Motor neuron (in vitro differentiated cells): Measurements from ENCODE around the gene GPR65. TPM values are rescaled to one million over a fixed set of nuclear protein-coding genes. Genes with fewer than 3 reads are reported as not detected.

Experiments used
- ATAC-seq, 8 experiments: fragments of 200-7000 bp; cut with Tn5 transposase; replicated peaks in 6 of 8; 2 replicates each; pipeline ENCODE4 v1.8.0; 2021; ENCODE audit warnings: mild to moderate bottlenecking in 8 of 8, moderate library complexity in 8 of 8
- H3K27ac ChIP-seq, 2 donors: fragments of 250-450 bp; sonication (Bioruptor Pico); 2 replicates each; pipeline ENCODE4 v1.9.0; 2021; ENCODE audit warnings: antibody characterized with exemption in 2 of 2, mild to moderate bottlenecking in 2 of 2, moderate library complexity in 1 of 2
- H3K4me1 ChIP-seq, 2 donors: fragments of 250-450 bp; sonication (Bioruptor Pico); replicated peaks in 1 of 2; 2 replicates each; pipeline ENCODE4 v1.6.1; 2021; ENCODE audit warnings: antibody characterized with exemption in 2 of 2, mild to moderate bottlenecking in 2 of 2, moderate library complexity in 1 of 2
- H3K4me3 ChIP-seq, 5 donors: fragments of 250-450 bp; sonication (Bioruptor Pico); 2 replicates each; pipeline ENCODE4 v1.9.0; 2021; ENCODE audit warnings: antibody characterized with exemption in 5 of 5, mild to moderate bottlenecking in 5 of 5, moderate library complexity in 4 of 5
- WGBS, 10 experiments: fragments of 450-650 bp; shearing (Covaris generic); methylation state at CpG; one replicate each; pipeline ENCODE4 v1.0.0; 2022; 5-methylcytosine and 5-hydroxymethylcytosine counted together
- in situ Hi-C, 9 experiments: fragments of 400-800 bp; cut with MboI; loops; one replicate each; pipeline ENCODE4 v1.15.0; 2021; ENCODE audit warnings: low sequenced_read_pairs in 9 of 9, low pct_unique_long_range_greater_than_20kb in 2 of 9; ENCODE audit not compliant: unreplicated experiment in 9 of 9
- total RNA-seq, 8 experiments: library from RNA; unstranded; fragments of 300-600 nt; gene quantifications; 2 replicates each; pipeline versions ENCODE4 v1.2.3 to v1.2.4, GENCODE V29; 2022

Gene GPR65, protein sequence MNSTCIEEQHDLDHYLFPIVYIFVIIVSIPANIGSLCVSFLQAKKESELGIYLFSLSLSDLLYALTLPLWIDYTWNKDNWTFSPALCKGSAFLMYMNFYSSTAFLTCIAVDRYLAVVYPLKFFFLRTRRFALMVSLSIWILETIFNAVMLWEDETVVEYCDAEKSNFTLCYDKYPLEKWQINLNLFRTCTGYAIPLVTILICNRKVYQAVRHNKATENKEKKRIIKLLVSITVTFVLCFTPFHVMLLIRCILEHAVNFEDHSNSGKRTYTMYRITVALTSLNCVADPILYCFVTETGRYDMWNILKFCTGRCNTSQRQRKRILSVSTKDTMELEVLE
- total RNA-seq, result under 1 TPM in 4 of 8 experiments, not detected in 4; 0.09 to 0.46 (median 0.19) TPM

DNA sequence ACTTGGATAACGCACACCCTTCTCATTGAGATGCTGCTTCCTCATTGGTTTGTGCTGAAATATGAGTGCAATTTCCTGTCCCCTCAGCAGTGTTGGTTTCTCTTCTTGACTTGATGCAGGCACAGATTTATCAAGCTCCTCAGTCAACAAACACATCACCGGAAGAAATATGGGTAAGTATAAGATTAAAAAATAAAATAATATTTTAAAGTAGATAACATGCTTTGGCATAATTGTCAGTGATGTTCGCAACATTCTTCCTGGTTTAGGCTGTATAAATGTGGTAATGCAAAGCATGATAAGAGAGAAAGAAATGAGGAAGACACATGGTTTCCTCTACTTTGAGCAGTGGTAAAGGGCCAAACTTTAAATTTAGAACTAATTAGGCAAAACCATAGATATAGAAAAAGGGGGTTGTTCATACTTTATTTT lies at the start of gene GPR65:
Gene GPR65, plus strand, starts transcription at position 86 of the 432 bp plus-strand sequence. CDS start 5,713 bp downstream, outside the sequence.
- WGBS, 10 experiments, result 0 to 100% (median 88%) methylated on average over 1 to 3 of the region's 3 CpGs
- Histone ChIP-seq H3K4me3 (no peak within 1 kb of the TSS), H3K27ac (no peak within 1 kb of the TSS), H3K4me1 (no peaks in the 10 kb centered on the region)
- in situ Hi-C loops, result loop anchor here in 1 of 9 experiments (25.0 kb wide), 2 partner anchors 357 to 557 kb away; partner anchors contain the start of genes PTPN21 and ZC3H14
- peak in 1 of 8 experiments; percentile 22 for ATAC-seq

DNA sequence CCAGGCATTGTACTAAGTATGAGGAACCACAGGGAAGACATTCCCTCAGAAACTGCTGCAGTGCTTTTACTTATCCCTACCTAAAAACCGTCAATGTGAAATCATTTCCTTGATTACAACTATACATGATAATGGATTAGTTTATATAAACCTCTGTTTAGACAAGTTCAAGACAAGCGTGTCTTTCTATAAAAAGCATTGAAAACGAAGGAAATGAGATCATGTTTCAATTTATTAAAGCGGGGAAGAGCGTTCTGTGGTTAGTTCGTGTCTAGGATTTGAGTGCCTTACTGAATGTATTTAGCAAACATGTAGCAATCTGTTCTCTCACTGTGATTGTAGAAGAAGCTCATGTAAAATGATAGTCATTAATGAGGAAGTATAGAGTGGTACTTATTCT lies 49.4 kb upstream of the GPR65 start:
- no peak for ATAC-seq
- no peak overlapping the region for H3K4me3 ChIP-seq
- no peaks in the 10 kb centered on the region for H3K4me1 ChIP-seq
- 34 to 100% (median 80%) methylated on average over 1 to 6 of the region's 6 CpGs for WGBS, 10 experiments
- in situ Hi-C loops, result no loop called here
- H3K27ac ChIP-seq, result no peak overlapping the region

DNA sequence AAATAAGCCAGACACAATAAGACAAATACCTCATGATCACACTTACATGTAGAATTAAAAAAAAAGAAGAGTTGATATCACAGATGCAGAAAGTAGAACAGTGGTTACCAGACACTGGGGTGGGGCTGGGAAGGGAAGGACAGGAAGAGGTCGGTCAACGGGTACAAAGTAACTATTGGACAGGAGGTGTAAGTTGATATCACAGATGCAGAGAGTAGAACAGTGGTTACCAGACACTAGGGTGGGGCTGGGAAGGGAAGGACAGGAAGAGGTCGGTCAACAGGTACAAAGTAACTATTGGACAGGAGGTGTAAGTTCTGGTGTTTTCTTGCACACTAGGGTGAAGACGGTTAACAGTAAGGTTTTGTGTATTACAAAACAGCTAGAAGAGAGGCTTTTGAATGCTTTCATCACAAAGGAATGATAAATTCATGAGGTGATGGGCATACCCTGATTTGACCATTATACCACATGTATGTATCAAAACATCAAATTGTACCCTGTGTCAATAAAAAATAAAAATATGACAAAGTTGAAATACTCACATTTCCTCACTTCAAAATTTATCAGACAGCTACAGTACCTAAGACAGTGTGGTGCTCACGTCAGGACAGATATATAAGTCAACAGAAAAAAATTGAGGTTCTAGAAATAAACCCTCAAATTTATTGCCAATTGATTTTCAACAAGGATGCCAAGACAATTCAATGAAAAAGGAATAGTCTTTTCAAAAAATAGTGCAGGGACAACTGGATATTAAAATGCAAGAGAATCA lies 44.7 kb upstream of the GPR65 start:
- WGBS, 10 experiments, result 74 to 100% (median 89%) methylated on average over 1 to 4 of the region's 5 CpGs; no CpG with 5 or more reads in 1 of the 10 experiments
- in situ Hi-C loops, result no loop called here
- no peak overlapping the region for H3K27ac ChIP-seq
- H3K4me3 ChIP-seq, result no peak overlapping the region
- H3K4me1 ChIP-seq, result no peaks in the 10 kb centered on the region
- no peak for ATAC-seq

DNA sequence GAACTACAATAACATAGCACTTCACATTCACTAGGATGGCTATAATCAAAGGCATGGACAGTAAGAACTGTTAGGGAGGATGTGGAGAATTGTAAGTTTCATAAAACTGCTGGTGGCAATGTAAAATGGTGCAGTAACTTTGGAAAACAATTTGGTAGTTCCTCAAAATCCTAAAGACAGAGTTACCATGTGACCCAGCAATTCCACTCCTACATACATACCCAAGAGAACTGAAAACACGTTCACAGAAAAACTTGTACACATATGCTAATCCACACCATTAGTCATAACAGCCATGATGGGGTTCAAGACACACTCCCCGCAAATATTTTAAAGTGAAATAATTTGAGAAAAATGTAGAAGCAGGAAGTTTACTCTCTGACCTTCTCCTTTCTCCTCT lies 43.7 kb upstream of the GPR65 start:
- WGBS, 10 experiments, result 43 to 100% (median 77%) methylated on average over 1 to 2 of the region's 2 CpGs; no CpG with 5 or more reads in 2 of the 10 experiments
- Histone ChIP-seq H3K4me3 (no peak overlapping the region), H3K4me1 (no peaks in the 10 kb centered on the region), H3K27ac (no peak overlapping the region)
- in situ Hi-C loops, result no loop called here
- ATAC-seq, result no peak

DNA sequence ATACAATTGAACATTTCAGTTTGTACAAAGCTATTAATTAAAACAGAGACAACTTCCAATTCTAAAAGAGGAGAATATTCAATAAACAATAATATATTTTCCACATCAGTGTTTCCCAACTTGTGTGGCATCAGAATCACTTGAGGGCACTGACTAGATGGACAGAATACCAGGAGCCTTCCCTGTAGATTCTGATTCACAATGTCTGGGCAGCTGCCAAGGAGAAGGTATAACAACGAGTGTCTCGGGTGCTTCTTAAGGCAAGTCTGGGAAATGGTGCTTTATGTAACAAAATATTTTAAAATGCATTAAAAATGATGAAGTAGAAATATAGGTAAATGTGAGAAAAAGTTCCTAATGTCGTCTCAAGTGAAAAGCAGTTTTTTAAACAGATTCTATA lies 38.1 kb upstream of the GPR65 start:
- in situ Hi-C loops, result no loop called here
- Histone ChIP-seq H3K4me3 (no peak overlapping the region), H3K27ac (no peak overlapping the region), H3K4me1 (no peaks in the 10 kb centered on the region)
- ATAC-seq, result no peak
- WGBS, 10 experiments, result 43 to 100% (median 88%) methylated on average over 2 to 3 of the region's 3 CpGs

DNA sequence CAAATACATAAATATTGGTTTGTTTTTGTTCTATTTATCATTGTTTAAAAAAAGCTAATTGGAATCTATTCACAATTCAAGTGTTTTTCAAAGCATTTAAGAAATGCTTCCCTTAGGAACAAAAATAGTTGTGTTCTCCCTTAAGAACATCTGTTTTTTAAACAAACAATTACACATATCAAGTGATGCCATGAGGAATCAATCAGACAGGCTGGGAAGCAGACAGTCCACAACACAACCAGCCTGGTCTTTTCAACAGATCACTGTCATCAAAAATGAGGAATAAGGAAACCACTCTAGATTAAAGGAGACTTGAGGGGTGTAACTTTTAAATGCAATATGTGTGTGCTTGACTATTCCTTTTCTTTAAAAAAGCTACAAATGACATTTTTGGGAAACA lies 37.4 kb upstream of the GPR65 start:
- ATAC-seq, result no peak
- in situ Hi-C loops, result no loop called here
- Histone ChIP-seq H3K4me3 (no peak overlapping the region), H3K27ac (no peak overlapping the region), H3K4me1 (no peaks in the 10 kb centered on the region)

DNA sequence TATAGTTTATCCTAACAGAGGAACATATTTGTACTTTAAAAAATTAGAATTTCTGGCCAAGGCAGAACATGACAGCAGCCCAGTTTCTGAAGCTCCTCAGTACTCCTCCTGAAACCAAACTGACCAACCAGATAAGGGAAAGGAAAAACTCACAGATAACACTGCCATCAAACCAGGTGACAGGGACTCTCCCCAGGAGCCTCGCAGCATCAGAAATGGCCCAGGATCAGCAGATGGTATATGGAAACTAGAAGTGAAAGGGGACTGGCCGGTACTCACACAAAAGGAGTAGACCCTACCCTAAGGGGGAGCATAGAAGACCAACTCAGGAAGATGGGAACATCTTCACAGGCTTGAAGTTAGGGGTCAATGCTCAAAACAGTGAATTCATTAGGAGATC lies 33.9 kb upstream of the GPR65 start:
- Histone ChIP-seq H3K27ac (no peak overlapping the region), H3K4me1 (no peaks in the 10 kb centered on the region), H3K4me3 (no peak overlapping the region)
- in situ Hi-C loops, result no loop called here
- 43 to 100% (median 87%) methylated on average over 1 to 2 of the region's 2 CpGs; no CpG with 5 or more reads in 4 of the 10 experiments for WGBS, 10 experiments
- ATAC-seq, result no peak

DNA sequence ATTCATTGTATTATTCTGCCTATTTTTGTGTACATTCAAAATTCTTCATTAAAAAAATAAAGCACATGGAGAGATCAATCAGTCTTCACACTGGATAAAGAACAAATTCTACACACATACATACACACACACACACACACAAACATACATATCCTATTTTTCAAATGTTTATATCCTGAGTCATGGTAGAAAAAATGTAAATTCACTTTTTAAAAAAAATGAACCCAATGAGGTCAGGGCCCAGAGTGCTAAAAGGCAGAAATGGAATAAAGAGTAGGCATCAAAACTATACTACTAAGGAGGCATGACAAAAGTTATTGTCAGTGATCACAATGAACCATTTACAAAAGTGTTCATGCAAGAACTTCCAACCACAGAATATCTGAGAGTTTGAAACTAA lies 29.3 kb upstream of the GPR65 start:
- no peak overlapping the region for H3K4me3 ChIP-seq
- no peak overlapping the region for H3K27ac ChIP-seq
- peak in 1 of 8 experiments; percentile 26 for ATAC-seq
- in situ Hi-C loops, result no loop called here
- no peaks in the 10 kb centered on the region for H3K4me1 ChIP-seq

DNA sequence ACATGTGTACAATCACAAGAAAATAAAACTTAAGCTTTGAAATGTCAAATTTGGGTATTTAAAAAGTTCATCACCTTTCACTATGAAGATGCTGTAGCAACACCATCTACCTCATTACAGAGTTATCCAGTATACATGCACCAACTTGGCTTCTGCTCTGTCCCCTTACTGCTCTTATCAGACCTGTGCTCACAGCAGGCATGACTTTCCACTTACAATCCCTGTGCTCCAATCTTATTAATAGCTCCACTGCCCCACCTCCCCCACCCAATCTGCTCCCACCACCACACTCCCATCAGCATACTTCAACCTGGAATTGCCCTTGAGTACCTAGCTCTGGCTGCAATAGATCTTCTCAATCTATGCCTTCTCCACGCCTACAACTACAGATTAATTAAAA lies 25.2 kb upstream of the GPR65 start:
- WGBS, 10 experiments, result 67% methylated on average over 1 of the region's 1 CpG; no CpG with 5 or more reads in 9 of the 10 experiments

DNA sequence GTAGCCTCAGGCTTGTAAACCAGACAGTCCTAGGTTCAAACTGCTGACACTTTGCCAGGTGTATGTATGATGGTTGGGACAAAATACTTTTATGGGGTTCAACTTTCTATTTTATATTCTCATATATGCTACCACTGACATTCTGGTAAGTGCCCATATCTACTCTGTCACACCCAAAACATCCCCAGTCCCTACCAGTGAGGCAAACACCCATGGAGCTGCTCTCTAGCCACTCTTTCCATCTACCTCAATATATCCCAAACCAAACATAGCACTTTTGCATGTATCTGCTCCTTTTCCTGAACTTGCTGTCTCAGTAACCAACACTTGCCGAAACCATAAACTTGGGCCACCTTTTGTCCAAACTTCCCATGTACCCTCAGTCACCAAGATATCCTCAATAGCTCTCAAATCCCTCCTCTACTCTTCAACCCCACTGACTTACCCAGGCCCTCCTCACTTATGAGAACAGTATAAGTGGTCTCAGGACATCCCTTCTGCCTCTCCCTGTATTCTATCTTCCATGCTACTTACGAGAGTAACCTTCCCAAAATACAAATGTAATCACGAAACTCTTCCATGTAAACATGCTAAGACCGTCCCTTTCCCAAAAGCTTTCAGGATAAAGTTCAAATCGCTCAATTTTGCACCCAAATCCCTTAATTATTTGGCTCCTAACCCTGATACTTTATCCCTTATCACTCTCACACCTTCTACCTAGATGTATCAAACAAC lies 15.5 kb upstream of the GPR65 start:
- no peak overlapping the region for H3K27ac ChIP-seq
- peaks cover 5 to 10% of the 10 kb centered on the region in 2 donors for H3K4me1 ChIP-seq
- WGBS, 10 experiments, result 65 to 100% (median 94%) methylated on average over 2 to 5 of the region's 5 CpGs; no CpG with 5 or more reads in 1 of the 10 experiments
- ATAC-seq, result no peak
- in situ Hi-C loops, result no loop called here
- no peak overlapping the region for H3K4me3 ChIP-seq

More for the DNA sequence above, 25.2 kb upstream of the GPR65 start:
- H3K27ac ChIP-seq, result no peak overlapping the region
- in situ Hi-C loops, result no loop called here
- H3K4me3 ChIP-seq, result no peak overlapping the region
- no peak for ATAC-seq
- no peaks in the 10 kb centered on the region for H3K4me1 ChIP-seq

DNA sequence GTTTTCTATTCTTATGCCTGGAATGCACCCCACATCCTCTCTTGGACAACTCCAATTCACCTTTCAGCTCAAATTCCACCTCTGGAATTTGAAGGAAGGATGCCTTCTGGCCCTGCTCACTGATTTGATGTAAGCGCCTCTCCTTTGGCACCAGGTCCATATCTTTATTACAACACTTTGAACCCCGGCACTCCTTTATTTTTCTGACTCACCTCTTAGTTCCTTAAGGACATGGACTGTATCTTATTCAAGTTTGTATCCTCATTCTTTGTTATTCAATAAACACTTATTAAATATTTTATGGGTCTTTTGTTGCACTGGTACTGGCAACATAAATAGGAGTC lies 15.0 kb upstream of the GPR65 start:
- in situ Hi-C loops, result no loop called here
- ATAC-seq, result no peak
- WGBS, 10 experiments, result 67 to 100% (median 100%) methylated on average over 1 to 2 of the region's 2 CpGs; no CpG with 5 or more reads in 3 of the 10 experiments
- peaks cover 5 to 10% of the 10 kb centered on the region in 2 donors for H3K4me1 ChIP-seq
- no peak overlapping the region for H3K27ac ChIP-seq
- H3K4me3 ChIP-seq, result no peak overlapping the region

DNA sequence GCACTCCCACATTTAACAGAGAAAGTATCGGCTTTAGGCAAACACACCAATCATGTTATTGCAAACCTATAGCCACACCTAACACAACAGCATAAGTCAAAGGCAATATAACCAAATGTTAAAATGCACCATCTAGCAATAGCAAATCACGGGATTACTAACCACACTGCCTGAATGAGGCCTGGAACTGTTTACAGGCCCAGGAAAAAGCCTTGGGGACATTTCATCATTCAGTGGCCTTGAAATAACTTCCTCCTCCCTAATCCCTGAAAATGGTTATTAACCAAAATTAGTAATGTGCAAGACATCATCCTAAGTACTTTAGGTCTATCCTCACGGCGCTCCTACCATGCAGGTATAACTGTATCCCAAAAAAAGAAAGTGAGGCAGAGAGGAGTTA lies 14.3 kb upstream of the GPR65 start:
- 56 to 100% (median 100%) methylated on average over 1 to 4 of the region's 4 CpGs; no CpG with 5 or more reads in 2 of the 10 experiments for WGBS, 10 experiments
- H3K4me3 ChIP-seq, result no peak overlapping the region
- no peak overlapping the region for H3K27ac ChIP-seq
- no peak for ATAC-seq
- H3K4me1 ChIP-seq, result peaks cover 5 to 10% of the 10 kb centered on the region in 2 donors
- in situ Hi-C loops, result no loop called here

DNA sequence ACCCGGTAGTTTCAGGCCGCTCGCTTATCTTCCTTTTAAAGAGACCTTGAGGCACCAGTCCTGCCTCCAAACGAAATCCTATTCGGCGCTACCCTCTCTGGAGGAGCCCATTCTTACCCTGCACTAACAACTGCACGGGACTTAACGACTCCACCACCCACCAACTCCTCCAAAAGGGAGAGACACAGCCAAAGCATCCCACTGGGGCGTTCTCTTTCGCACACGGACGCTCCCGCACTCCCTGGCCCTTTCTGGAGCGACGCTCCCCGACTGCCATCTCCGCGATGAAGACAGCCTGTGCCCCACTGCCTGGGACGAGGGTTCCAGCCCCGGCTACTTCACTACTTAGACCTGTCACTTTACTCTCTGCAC lies 12.6 kb upstream of the GPR65 start:
- H3K4me1 ChIP-seq, result peaks cover 5 to 10% of the 10 kb centered on the region in 2 donors
- H3K4me3 ChIP-seq, result peak overlapping the region; percentile 33 to 65 (median 50)
- 8 to 67% (median 41%) methylated on average over 3 to 18 of the region's 20 CpGs; no CpG with 5 or more reads in 5 of the 10 experiments for WGBS, 10 experiments
- ATAC-seq, result no peak
- H3K27ac ChIP-seq, result peak overlapping the region; percentile 72 to 88
- in situ Hi-C loops, result no loop called here
